Lung (tissue), 12 donors: Measurements from ENCODE around the gene DIPK1B. TPM values are rescaled to one million over a fixed set of nuclear protein-coding genes. Genes with fewer than 3 reads are reported as not detected.

Experiments
- ATAC-seq: fragments of 200-7000 bp; cut with Tn5 transposase; one replicate; pipeline ENCODE4 v1.9.1; 2020; ENCODE audit warnings: moderate number of reproducible peaks; ENCODE audit not compliant: insufficient read depth, low FRiP score
- DNase-seq, 3 donors: peaks; one replicate each; pipeline ENCODE4 v3.0.0-alpha.2; 2013 to 2017
- H3K27ac ChIP-seq, 2 donors: one replicate each; pipeline ENCODE4 v1.5.1; 2013; ENCODE audit warnings: mild to moderate bottlenecking in 2 of 2, moderate library complexity in 2 of 2, control low read depth in 1 of 2, inconsistent platforms in 1 of 2, low read depth in 1 of 2, low read length in 1 of 2
- H3K27me3 ChIP-seq, 3 donors: one replicate each; pipeline ENCODE4 v1.5.1; 2013; ENCODE audit warnings: low read length in 2 of 3; ENCODE audit not compliant: control insufficient read depth in 3 of 3, insufficient read depth in 3 of 3
- H3K36me3 ChIP-seq, 4 donors: one replicate each; pipeline ENCODE4 v1.5.1; 2013; ENCODE audit warnings: low read length in 4 of 4, mild to moderate bottlenecking in 1 of 4, moderate library complexity in 1 of 4; ENCODE audit not compliant: control insufficient read depth in 4 of 4, insufficient read depth in 4 of 4
- H3K4me1 ChIP-seq, 5 donors: one replicate each; pipeline ENCODE4 v1.5.1; 2013; ENCODE audit warnings: low read length in 5 of 5, mild to moderate bottlenecking in 2 of 5, moderate library complexity in 1 of 5; ENCODE audit not compliant: control insufficient read depth in 5 of 5, insufficient read depth in 5 of 5
- H3K4me3 ChIP-seq: one replicate; pipeline ENCODE4 v1.5.1; 2013; ENCODE audit warnings: mild to moderate bottlenecking, control low read depth, moderate library complexity
- H3K9ac ChIP-seq, 2 donors: one replicate each; pipeline ENCODE4 v1.5.1; 2013; ENCODE audit warnings: low read length in 2 of 2, control low read depth in 1 of 2; ENCODE audit not compliant: insufficient read depth in 1 of 2
- H3K9me3 ChIP-seq, 4 donors: one replicate each; pipeline ENCODE4 v1.5.1; 2013; ENCODE audit warnings: low read length in 3 of 4, mild to moderate bottlenecking in 1 of 4, moderate library complexity in 1 of 4; ENCODE audit not compliant: control insufficient read depth in 4 of 4, insufficient read depth in 3 of 4
- CTCF ChIP-seq: IDR thresholded peaks from 2 replicates; pipeline ENCODE4 v1.5.1; 2012; ENCODE audit warnings: mild to moderate bottlenecking; ENCODE audit errors: control extremely low read depth, extremely low read depth
- WGBS, 2 donors: extraction: QIAGEN DNeasy Blood & Tissue Kit; methylation state at CpG; one replicate each; pipeline ENCODE4 v1.1.7; 2013; 5-methylcytosine and 5-hydroxymethylcytosine counted together
- polyA plus RNA-seq, 2 donors: library from polyadenylated mRNA; stranded (reverse); fragments of 200-250 nt; gene quantifications; one replicate each; pipeline ENCODE4 v1.2.1, GENCODE V29; 2013
- total RNA-seq, 2 donors: library from RNA; depleted of rRNA in 1 of 2; stranded (reverse); fragments of >200 nt in 1 of 2; gene quantifications; one replicate each; pipeline ENCODE4 v1.2.1, GENCODE V29; 2014 to 2021
- donor health status: control.
- donor health status: control.
- donor health status: Bipolar disorder and iron deficiency.
- donor health status: healthy.
- donor health status: DM: yes; HTN: yes; CAD: no.

Gene DIPK1B
- total and polyA plus RNA-seq, 4 donors = 12.5 to 26.7 (median 13.9) TPM

GRCh38 chr9:136686794-136687711, 25.3 kb upstream of the DIPK1B start, which contains the start of gene AGPAT2:
AGPAT2 (minus strand) TSS chr9:136687457; CDS start chr9:136687357, 100 bp downstream.
- WGBS, 2 donors = 0 to 1% methylated on average over 18 to 106 of the region's 106 CpGs
- peaks cover 3 to 32% (median 23%) of the 10 kb centered on the region in 5 donors for H3K4me1 ChIP-seq

GRCh38 chr9:136687721-136688223, 24.6 kb upstream of the DIPK1B start:
- Histone ChIP-seq H3K4me1 (peaks cover 3 to 32% (median 24%) of the 10 kb centered on the region in 5 donors), H3K9me3 (no peaks in the 10 kb centered on the region), H3K36me3 (peaks cover 0 to 2% (median 0%) of the 10 kb centered on the region in 4 donors), H3K9ac (no peak overlapping the region), H3K4me3 (no peak overlapping the region), H3K27ac (peak overlapping the region; percentile 43 to 71), H3K27me3 (no peaks in the 10 kb centered on the region)
- no peak for DNase-seq
- WGBS, 2 donors = 22% methylated on average over 27 to 37 of the region's 37 CpGs
- peak; percentile 1 for ATAC-seq
- no peak for TF ChIP-seq CTCF

More at GRCh38 chr9:136686794-136687711, 25.3 kb upstream of the DIPK1B start, which contains the start of gene AGPAT2:
- H3K9ac ChIP-seq = peak within 1 kb of the TSS in 1 of 2 donors; percentile 25
- no peak for TF ChIP-seq CTCF
- H3K27ac ChIP-seq = peak within 1 kb of the TSS; percentile 92 to 97
- H3K4me3 ChIP-seq = peak within 1 kb of the TSS; percentile 80
- H3K36me3 ChIP-seq = peaks cover 0 to 2% (median 0%) of the 10 kb centered on the region in 4 donors
- ATAC-seq = peak; percentile 83
- peak; percentile 48 to 71 (median 70) for DNase-seq
- no peaks in the 10 kb centered on the region for H3K9me3 ChIP-seq
- H3K27me3 ChIP-seq = no peaks in the 10 kb centered on the region

DNA sequence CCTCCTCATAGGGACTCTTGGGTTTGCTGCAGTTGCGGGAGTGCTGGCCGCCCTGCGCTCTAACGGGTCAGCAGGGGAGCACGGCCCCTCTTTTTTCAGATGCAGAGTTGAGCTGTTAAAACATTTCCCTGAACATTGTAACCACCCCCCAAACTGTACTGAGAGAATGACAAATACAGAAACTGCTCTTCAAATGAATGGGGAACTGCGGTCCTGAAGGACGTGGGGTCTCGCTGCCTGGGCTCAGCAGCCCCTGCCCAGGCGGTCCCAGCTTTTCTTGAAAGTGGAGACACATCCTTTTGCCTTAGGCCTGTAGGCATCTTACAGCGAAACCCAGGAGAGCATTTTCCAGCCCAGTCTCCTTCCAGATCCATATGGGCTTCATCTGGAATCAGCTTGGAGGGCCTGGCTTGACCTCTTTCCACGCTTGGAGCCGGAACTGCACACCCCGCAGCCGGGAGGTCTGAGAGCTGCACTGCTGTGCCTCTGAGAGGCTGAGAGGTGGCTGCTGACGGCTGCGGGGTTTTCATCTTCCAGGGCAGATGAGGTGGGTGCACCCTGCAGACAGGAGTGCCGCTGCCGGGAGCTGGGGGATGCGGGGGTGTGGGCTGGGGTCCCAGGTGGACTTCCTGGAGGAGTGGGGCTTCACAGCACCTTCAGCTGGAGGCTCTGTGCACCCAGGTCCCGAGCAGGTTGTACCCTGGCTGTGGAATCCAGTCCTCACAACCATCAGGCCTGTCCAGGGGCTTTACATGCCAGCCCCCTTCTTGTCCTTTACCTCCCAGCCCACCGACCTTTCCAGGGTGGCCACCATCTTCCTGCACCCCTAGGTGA, 23.9 kb upstream of the DIPK1B start:
- no peak for TF ChIP-seq CTCF
- H3K4me3 ChIP-seq = no peak overlapping the region
- H3K36me3 ChIP-seq = peaks cover 0 to 2% (median 0%) of the 10 kb centered on the region in 4 donors
- H3K27me3 ChIP-seq = no peaks in the 10 kb centered on the region
- peak overlapping the region; percentile 43 to 71 for H3K27ac ChIP-seq
- no peak for ATAC-seq
- peaks cover 3 to 32% (median 24%) of the 10 kb centered on the region in 5 donors for H3K4me1 ChIP-seq
- DNase-seq = peak; percentile 85 to 93 (median 89)
- no peaks in the 10 kb centered on the region for H3K9me3 ChIP-seq
- H3K9ac ChIP-seq = no peak overlapping the region
- 65 to 70% methylated on average over 21 of the region's 21 CpGs for WGBS, 2 donors
